Stimulated activated memory B cell treated with anti-CD40 and anti-IgM and Interleukin-4, amounts not matched to agents 10 μg/mL and 1 μg/mL and 100 μg/mL, for 72 hours (primary cell): ENCODE data around the gene TTLL8.

Experiments
- ATAC-seq: fragments of 150-1000 bp; cut with Tn5 transposase; 2 replicates; pipeline ENCODE4 v1.10.0; 2021
- H3K27ac Mint-ChIP-seq: one replicate; pipeline ENCODE4 v1.8.0; 2022; ENCODE audit warnings: mild to moderate bottlenecking, mixed read lengths
- H3K27me3 Mint-ChIP-seq: one replicate; pipeline ENCODE4 v1.8.0; 2022; ENCODE audit warnings: mixed read lengths
- H3K36me3 Mint-ChIP-seq: one replicate; pipeline ENCODE4 v1.8.0; 2022; ENCODE audit warnings: mixed read lengths
- H3K4me1 Mint-ChIP-seq: one replicate; pipeline ENCODE4 v1.8.0; 2022; ENCODE audit warnings: mixed read lengths
- H3K4me3 Mint-ChIP-seq: one replicate; pipeline ENCODE4 v1.8.0; 2022; ENCODE audit warnings: mild to moderate bottlenecking, moderate library complexity, mixed read lengths
- H3K9me3 Mint-ChIP-seq: one replicate; pipeline ENCODE4 v1.8.0; 2022; ENCODE audit warnings: mixed read lengths

Gene TTLL8

DNA sequence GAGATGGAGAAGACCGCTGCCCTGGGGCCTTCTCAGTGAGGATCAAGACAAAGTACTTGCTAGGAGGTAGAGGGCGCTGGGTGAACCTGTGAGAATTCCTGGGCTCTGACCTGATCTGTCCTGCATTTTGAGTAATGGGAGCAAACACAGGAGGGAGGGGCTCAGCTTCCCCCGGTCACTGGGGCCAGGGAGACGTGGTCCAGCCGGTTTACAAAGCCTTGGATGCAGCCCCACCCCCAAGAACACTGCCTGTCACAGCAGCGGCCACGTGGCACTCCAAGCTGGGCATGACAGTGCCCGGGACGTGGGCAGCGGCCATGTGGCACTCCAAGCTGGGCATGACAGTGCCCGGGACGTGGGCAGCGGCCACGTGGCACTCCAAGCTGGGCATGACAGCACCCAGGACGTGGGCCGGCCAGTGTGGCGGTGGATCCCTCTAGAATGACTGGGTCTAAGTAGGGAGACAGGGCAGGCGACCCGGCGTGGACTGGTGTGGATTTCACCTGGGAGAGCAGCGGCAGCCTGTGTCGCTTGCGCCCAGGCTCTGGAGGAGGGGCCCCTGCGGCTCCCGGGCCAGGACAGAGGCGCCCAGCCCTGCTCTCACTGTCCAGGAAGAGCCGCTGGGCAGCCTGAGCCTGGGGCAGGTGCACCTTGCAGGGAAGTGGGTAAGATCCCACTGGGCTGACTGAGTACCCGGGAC is 2.5 kb upstream of the TTLL8 start:
- H3K36me3 Mint-ChIP-seq, result no peaks in the 10 kb centered on the region
- H3K4me3 Mint-ChIP-seq, result no peak overlapping the region
- no peaks in the 10 kb centered on the region for H3K9me3 Mint-ChIP-seq
- ATAC-seq, result no peak
- peaks cover 88% of the 10 kb centered on the region for H3K27me3 Mint-ChIP-seq
- H3K4me1 Mint-ChIP-seq, result peaks cover 23% of the 10 kb centered on the region
- H3K27ac Mint-ChIP-seq, result no peak overlapping the region

DNA sequence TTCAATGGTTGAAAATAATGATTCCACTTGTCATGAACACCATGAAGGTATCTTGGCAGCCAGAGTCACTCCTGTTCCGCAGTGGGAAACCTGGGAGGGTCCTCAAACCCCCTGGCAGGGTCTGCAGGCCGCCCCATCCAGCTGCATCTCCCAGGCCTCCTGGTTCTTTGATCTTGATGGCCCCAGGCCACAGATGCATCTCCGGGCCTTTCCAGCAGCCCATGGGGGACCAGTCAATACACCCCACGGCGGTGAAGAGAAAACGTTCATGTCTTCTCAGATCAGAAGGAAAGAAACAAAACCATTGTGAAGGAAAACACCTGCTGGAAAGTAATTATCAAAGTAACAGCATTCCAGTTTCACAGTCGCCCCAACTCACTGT is 1.8 kb upstream of the TTLL8 start:
- no peaks in the 10 kb centered on the region for H3K36me3 Mint-ChIP-seq
- no peak overlapping the region for H3K27ac Mint-ChIP-seq
- H3K4me1 Mint-ChIP-seq, result peaks cover 30% of the 10 kb centered on the region
- H3K27me3 Mint-ChIP-seq, result peaks cover 89% of the 10 kb centered on the region
- H3K9me3 Mint-ChIP-seq, result no peaks in the 10 kb centered on the region
- H3K4me3 Mint-ChIP-seq, result no peak overlapping the region
- ATAC-seq, result no peak

DNA sequence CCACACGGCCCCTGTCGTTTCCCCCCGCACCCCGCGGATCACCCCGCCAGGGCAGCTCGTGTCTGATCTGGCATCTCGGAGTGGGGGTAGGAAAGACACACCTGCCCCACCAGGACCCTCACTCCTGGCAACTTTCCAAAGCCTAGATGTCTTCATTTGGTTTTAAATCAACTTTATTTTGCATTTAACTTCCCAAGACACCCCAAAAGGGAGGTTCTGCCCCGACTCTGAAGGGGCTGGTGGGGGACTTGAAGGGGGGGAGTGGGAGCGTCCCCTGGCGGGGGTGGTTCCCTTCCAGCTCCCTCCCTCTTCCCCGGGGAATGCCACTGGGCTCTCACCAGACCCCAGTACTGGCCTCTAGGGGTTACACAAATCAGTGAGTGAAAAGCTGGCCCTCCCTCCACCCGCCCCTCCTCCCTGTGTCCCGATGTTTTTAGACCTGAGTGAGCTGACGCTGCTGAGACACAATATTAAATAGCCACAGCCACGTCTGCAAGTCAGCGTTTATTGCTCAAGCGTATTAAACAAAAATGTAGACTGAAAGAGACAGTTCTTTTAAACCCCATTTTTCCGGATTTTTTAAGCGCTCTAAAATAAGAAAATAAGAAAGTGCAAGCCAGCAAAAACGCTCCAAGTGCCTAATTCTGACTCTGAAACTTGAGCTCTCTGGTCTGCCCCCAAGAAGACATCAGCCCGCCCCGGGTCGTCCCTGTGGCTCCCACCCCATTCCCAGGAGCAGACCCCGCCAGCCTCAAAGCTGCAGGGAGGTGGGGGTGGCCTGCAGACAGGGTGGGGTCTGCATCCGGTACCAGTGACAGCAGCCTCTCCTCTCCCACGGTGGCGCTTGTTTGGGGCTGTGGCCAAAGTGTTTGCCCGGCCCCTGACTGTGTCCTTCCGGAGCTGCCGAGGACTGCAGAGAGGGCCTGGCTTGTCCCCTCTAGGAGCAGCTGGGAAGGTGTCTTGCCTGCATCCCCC is 1.1 kb upstream of the TTLL8 start:
- Mint-ChIP-seq H3K4me3 (no peak overlapping the region), H3K27me3 (peaks cover 89% of the 10 kb centered on the region), H3K27ac (no peak overlapping the region), H3K9me3 (no peaks in the 10 kb centered on the region), H3K36me3 (no peaks in the 10 kb centered on the region), H3K4me1 (peaks cover 32% of the 10 kb centered on the region)
- no peak for ATAC-seq

DNA sequence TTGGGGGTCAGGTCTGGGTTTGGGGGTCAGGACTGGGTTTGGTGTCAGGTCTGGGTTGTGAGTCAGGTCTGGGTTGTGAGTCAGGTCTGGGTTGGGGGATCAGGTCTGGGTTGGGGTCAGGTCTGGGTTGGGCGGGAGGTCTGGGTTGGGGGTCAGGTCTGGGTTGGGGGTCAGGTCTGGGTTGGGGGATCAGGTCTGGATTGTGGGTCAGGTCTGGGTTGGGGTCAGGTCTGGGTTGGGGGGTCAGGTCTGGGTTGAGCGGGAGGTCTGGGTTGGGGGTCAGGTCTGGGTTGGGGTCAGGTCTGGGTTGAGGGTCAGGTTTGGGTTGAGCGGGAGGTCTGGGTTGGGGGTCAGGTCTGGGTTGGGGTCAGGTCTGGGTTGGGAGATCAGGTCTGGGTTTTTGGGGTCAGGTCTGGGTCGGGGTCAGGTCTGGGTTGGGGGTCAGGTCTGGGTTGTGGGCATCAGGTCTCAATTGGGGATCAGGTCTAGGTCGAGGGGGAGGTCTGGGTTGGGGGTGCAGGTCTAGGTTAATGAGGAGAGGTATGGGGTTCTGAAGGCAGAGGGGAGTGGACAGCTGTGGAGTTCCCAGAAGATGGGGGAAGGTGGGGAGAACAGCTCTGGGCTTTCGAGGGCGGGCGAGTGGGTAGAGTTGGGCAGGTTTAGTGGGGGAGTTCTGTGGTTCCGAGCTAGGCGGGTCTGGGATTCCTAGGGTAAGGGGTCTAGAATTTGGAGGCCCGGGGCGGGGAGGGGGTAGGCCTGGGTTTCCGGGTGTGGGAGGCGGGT is 629 bp downstream of the TTLL8 start:
- H3K4me1 Mint-ChIP-seq, result peaks cover 39% of the 10 kb centered on the region
- peaks cover 4% of the 10 kb centered on the region for H3K9me3 Mint-ChIP-seq
- no peak overlapping the region for H3K27ac Mint-ChIP-seq
- H3K4me3 Mint-ChIP-seq, result no peak overlapping the region
- peaks cover 92% of the 10 kb centered on the region for H3K27me3 Mint-ChIP-seq
- no peaks in the 10 kb centered on the region for H3K36me3 Mint-ChIP-seq
- no peak for ATAC-seq

DNA sequence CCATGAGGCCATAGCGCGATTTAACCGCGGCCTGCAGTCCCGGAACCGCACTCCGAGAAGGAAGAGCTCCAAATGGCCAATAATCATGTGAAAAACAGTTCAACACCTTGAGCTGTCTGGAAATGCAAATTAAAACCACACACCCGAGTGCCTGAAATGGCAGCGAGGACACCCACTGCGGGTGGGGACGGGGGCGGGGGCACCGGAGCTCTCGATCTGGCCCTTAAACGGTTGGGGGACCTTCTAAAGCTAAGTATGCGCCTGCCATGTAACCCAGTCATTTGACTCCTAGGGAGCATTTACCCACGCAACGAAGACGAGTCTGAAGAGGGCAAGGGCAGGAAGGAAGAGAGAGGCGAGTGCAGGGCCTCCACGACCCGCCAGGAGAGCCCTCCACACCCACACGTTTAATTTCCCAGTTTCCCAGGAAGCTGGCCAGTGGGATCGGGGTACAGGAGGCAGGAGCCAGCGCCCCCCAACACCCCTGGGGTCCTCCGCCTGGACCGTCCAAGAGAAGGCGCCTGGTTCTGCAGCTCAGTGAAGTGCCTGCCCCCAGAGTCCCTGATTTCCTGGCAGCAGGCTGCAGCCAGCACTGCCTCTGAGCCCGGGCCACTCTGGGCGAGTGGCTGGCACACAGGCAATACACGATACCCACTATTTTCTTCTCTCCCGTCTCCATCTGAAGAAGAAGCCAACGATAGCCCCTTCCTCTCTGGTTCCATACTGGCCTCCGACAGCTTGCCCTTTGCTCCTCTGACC is 1.7 kb downstream of the TTLL8 start:
- Mint-ChIP-seq H3K4me1 (peaks cover 39% of the 10 kb centered on the region), H3K9me3 (peaks cover 4% of the 10 kb centered on the region), H3K4me3 (peak overlapping the region; percentile 14), H3K36me3 (no peaks in the 10 kb centered on the region), H3K27ac (no peak overlapping the region), H3K27me3 (peaks cover 94% of the 10 kb centered on the region)
- peak; percentile 36 for ATAC-seq

DNA sequence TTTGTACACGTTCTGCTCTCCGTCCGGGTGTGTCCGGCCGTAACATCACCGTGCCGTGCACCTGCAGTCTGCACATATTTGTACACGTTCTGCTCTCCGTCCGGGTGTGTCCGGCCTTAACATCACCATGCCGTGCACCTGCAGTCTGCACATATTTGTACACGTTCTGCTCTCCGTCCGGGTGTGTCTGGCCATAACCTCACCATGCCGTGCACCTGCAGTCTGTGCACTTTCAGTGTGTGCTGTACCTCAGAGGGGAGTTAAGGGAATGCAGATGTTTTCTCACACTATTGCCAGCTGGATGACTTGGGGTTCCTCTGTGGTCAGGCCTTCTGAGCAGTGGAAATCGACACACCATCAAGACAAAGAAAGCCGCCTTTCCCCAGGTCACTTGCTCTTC is 4.2 kb downstream of the TTLL8 start:
- no peak for ATAC-seq
- peaks cover 92% of the 10 kb centered on the region for H3K27me3 Mint-ChIP-seq
- peaks cover 4% of the 10 kb centered on the region for H3K9me3 Mint-ChIP-seq
- H3K27ac Mint-ChIP-seq, result no peak overlapping the region
- no peak overlapping the region for H3K4me3 Mint-ChIP-seq
- H3K36me3 Mint-ChIP-seq, result no peaks in the 10 kb centered on the region
- H3K4me1 Mint-ChIP-seq, result peaks cover 39% of the 10 kb centered on the region

DNA sequence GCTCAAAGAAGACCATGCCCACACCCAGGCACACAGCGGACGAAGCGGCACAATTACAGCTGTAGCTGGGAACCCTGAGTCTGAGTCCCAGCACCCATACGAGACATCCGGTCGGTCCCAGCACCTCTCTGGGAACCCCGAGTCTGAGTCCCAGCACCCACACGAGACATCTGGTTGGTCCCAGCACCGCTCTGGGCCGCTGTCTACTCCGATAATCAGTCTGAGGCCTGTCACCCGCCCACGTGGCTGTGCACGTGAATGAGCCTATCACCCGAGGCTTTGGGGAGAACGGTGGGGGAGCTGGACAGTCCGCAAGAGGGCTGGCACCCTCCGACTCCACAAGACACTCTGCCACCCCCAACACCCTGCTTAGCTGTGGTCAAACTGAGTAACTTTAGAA is 6.2 kb downstream of the TTLL8 start:
- peaks cover 29% of the 10 kb centered on the region for H3K4me1 Mint-ChIP-seq
- H3K27me3 Mint-ChIP-seq, result peaks cover 79% of the 10 kb centered on the region
- no peak for ATAC-seq
- H3K27ac Mint-ChIP-seq, result no peak overlapping the region
- H3K4me3 Mint-ChIP-seq, result no peak overlapping the region
- no peaks in the 10 kb centered on the region for H3K36me3 Mint-ChIP-seq
- peaks cover 4% of the 10 kb centered on the region for H3K9me3 Mint-ChIP-seq

DNA sequence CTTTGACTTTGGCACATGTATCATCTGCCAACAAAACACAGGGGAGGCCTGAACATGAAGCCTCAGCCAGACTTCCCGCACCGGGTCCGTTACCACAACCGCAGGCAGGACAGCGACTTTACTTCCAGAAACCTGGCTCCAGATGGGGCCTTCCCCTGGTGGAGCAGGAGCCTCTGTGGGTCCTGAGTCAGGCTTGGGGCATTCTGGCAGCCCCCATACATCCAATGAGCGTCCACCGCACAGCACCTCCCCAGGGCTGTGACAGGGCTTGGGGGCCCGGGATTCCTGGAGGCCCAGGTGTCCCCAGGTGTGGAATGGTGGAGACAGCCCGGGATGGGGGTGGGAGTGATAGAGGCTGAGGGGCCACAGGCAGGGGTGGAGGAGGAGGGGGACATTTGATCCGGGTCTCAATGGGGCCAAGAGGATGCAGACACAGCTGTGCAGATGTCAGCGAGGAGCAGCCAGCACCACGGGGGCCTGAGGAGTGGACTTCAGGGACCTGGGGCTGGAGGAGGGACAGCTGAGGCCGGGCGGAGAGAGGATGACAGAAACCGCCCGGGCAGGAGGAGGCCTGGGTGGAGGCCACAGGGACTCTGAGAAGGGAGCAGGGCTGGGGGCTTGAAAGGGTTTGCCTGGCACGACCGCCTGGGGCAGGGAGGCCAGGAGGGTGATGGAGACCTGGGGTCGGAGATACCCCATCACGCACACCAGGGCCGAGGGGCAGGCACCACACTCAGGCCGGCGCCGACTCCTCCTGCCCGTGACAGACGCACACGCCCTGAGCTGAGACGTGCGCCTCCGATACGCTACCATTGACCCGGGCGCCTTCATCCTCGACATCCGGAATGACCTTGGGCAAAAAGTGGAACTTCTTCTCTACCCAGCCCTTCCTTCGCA is 8.6 kb downstream of the TTLL8 start:
- Mint-ChIP-seq H3K4me3 (no peak overlapping the region), H3K27ac (no peak overlapping the region), H3K4me1 (peaks cover 14% of the 10 kb centered on the region), H3K27me3 (peaks cover 71% of the 10 kb centered on the region), H3K36me3 (no peaks in the 10 kb centered on the region), H3K9me3 (peaks cover 4% of the 10 kb centered on the region)
- ATAC-seq, result no peak

DNA sequence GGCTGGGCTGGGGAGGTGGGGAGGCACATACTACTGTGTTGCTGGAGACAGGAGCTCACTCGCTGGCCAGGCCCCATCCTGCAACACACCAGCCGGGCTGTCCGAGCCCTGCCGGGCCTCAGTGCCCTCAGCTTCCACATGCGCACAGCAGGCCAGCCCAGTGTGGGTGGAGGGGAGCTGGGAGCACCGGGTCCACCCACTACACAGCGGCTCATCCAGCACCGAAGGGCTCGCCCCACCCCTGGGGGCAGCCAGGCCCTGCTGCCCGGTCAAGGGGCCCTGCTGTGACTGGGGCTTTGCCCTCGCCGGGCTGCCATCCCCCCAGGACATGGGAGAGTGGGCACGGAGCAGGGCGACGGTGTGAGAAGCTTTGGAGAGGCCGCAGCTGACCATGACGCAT is 9.3 kb downstream of the TTLL8 start:
- Mint-ChIP-seq H3K9me3 (peaks cover 2% of the 10 kb centered on the region), H3K27ac (no peak overlapping the region), H3K27me3 (peaks cover 71% of the 10 kb centered on the region), H3K4me1 (peaks cover 10% of the 10 kb centered on the region), H3K4me3 (no peak overlapping the region), H3K36me3 (no peaks in the 10 kb centered on the region)
- ATAC-seq, result no peak

DNA sequence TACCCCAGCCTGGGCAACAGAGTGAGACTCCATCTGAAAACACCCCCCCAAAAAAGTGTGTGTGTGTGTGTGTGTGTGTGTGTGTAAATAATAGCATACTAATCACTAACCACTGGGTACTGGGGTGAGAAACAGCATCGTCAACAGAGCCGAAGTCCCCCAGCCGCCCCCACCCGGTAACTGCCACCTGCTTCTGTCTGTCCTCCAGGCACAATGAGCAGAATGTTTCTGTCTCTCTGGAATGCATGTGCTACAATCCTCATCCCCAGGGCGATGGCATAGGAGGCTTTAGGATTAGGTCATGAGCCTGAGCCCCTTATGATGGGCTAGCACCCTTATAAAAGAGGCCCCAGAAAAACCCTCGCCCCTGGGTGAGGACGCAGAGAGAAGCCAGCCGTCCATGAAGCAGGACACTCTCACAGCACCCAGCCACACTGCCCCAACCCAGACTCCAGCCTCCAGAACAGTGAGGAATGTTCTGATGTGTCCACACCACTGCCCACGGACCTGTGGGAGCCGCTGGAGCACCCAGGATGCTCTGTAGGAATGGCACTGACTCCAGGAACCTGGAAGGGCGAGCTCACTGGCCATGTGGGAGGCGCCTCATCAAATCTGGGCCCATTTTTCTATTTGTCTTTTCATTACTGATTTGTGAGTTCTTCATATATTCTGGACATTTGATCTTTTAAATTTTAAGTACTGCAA is 9.9 kb downstream of the TTLL8 start:
- H3K27me3 Mint-ChIP-seq, result peaks cover 71% of the 10 kb centered on the region
- ATAC-seq, result no peak
- H3K4me1 Mint-ChIP-seq, result peaks cover 7% of the 10 kb centered on the region
- no peak overlapping the region for H3K4me3 Mint-ChIP-seq
- peaks cover 4% of the 10 kb centered on the region for H3K9me3 Mint-ChIP-seq
- H3K36me3 Mint-ChIP-seq, result no peaks in the 10 kb centered on the region
- H3K27ac Mint-ChIP-seq, result no peak overlapping the region

DNA sequence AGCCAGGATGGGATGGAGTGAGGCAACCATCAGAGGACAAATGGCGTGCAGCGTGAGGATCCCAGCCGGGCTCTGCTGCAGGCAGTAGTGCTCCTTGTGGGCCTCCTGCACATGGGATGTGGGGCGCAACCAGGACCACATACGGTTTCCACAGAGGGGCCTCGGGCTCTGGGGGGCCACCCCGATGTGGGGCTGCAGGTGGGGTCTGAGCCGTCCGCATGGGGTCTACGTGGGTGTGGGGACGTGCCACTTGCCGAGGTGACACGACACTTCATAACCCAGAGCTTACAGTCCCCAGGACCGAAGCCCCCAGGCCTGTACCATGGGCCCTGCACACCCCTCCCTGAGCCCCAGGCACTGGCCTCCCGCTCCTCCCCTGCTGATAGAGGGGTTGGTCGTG is 10.8 kb downstream of the TTLL8 start:
- Mint-ChIP-seq H3K36me3 (no peaks in the 10 kb centered on the region), H3K4me3 (no peak overlapping the region), H3K9me3 (peaks cover 5% of the 10 kb centered on the region), H3K27me3 (peaks cover 71% of the 10 kb centered on the region), H3K27ac (no peak overlapping the region), H3K4me1 (peaks cover 7% of the 10 kb centered on the region)
- ATAC-seq, result no peak

DNA sequence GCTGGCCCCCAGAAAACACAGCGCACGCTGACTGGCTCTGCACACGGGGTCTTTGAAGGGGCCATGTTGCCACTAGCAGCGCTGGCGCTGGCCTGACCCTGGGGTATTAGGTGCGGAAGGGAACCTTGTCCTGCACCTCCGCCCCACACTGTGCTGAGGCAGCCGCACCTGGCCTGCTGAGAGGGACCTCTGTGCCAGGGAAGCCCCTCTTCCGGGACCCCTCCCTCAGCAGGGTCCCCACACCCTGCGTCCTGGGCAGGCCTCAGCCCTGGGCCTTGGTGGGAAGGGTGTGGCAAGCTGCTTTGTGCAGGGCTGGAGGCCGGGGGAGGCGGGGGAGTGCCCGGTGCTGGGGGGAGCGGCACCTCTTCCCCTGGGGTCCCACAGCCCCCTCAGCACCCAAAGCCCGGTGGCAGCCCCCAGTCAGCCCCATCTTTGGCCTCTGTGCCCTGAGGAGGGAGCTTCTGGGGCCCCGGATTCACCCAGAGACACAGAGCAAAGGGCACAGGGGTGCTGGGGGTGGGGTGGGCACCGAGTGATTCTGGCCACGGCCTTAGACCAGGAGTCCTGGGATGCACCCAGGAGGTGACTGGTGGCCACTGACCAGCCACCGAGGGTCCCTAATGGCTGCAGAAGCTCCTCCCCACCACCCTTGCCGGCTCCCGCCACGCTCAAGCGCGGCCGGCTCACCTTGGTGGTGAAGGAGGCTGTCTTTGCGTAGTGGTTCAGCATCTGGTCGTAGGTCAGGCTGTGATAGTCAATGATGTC is 11.4 kb downstream of the TTLL8 start:
- Mint-ChIP-seq H3K27ac (no peak overlapping the region), H3K9me3 (peaks cover 5% of the 10 kb centered on the region), H3K4me1 (peaks cover 7% of the 10 kb centered on the region), H3K36me3 (no peaks in the 10 kb centered on the region), H3K4me3 (no peak overlapping the region), H3K27me3 (peaks cover 71% of the 10 kb centered on the region)
- no peak for ATAC-seq

DNA sequence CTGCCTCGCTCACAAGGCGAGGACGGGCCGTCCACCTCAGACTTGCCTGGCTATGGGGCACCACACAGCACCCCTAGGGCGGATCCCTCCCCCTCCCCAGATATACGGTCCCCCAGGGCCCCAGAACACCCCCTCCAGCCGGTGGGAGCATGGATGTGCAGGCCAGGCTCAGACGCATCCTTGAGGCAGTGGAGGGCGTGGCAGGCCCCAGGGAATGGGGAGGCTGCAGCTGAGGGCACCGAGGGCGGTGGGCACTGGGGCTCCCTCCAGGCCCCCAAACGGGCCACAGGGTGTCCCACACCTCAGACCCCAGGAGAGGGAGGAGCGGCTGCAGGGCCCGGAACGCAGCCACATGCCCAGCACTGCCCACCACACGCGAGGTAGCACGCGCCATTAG is 12.1 kb downstream of the TTLL8 start:
- peak; percentile 42 for ATAC-seq
- peaks cover 7% of the 10 kb centered on the region for H3K4me1 Mint-ChIP-seq
- no peak overlapping the region for H3K27ac Mint-ChIP-seq
- peaks cover 71% of the 10 kb centered on the region for H3K27me3 Mint-ChIP-seq
- H3K4me3 Mint-ChIP-seq, result no peak overlapping the region
- peaks cover 5% of the 10 kb centered on the region for H3K9me3 Mint-ChIP-seq
- H3K36me3 Mint-ChIP-seq, result no peaks in the 10 kb centered on the region
